Measurements from ENCODE around the gene CYP26B1. TPM values are rescaled to one million over a fixed set of nuclear protein-coding genes. Genes with fewer than 3 reads are reported as not detected.

CYP26B1 gene
- total and polyA plus RNA-seq, 9 of the 15 experiments (the other 6 are each of a cell fraction or from before 2014, with no cell fraction given), result 0.01 to 0.13 (median 0.04) TPM; not detected in 6

- H2AFZ ChIP-seq (ENCODE audit: low read depth, low read length), result no peak overlapping the region
- TF ChIP-seq TARDBP (IDR thresholded peaks at IDR 0.05) (no peak), IFI16 (CRISPR knock-in tag; IDR thresholded peaks at IDR 0.05) (no peak), SRSF1 (IDR thresholded peaks at IDR 0.05; ENCODE audit: low read depth, low read length) (no peak), PTBP1 (IDR thresholded peaks at IDR 0.05; ENCODE audit: low read depth, low read length) (no peak), ZNF174 (CRISPR knock-in tag; IDR thresholded peaks at IDR 0.05) (no peak), FOXK2 (conservative IDR thresholded peaks at IDR 0.05 in 1 of 2, IDR thresholded peaks at IDR 0.05 in 1 of 2; ENCODE audit: low read depth in 2 of 2) (no peak), CTBP1 (IDR thresholded peaks at IDR 0.05; ENCODE audit: borderline replicate concordance) (no peak), ZNF407 (IDR thresholded peaks at IDR 0.05; ENCODE audit: low read depth) (no peak), NFATC3 (IDR thresholded peaks at IDR 0.05) (no peak), ZC3H4 (CRISPR knock-in tag; IDR thresholded peaks at IDR 0.05; ENCODE audit: borderline replicate concordance) (no peak), NBN (IDR thresholded peaks at IDR 0.05; ENCODE audit: low read depth) (no peak)
- TF ChIP-seq, protein P1, sequence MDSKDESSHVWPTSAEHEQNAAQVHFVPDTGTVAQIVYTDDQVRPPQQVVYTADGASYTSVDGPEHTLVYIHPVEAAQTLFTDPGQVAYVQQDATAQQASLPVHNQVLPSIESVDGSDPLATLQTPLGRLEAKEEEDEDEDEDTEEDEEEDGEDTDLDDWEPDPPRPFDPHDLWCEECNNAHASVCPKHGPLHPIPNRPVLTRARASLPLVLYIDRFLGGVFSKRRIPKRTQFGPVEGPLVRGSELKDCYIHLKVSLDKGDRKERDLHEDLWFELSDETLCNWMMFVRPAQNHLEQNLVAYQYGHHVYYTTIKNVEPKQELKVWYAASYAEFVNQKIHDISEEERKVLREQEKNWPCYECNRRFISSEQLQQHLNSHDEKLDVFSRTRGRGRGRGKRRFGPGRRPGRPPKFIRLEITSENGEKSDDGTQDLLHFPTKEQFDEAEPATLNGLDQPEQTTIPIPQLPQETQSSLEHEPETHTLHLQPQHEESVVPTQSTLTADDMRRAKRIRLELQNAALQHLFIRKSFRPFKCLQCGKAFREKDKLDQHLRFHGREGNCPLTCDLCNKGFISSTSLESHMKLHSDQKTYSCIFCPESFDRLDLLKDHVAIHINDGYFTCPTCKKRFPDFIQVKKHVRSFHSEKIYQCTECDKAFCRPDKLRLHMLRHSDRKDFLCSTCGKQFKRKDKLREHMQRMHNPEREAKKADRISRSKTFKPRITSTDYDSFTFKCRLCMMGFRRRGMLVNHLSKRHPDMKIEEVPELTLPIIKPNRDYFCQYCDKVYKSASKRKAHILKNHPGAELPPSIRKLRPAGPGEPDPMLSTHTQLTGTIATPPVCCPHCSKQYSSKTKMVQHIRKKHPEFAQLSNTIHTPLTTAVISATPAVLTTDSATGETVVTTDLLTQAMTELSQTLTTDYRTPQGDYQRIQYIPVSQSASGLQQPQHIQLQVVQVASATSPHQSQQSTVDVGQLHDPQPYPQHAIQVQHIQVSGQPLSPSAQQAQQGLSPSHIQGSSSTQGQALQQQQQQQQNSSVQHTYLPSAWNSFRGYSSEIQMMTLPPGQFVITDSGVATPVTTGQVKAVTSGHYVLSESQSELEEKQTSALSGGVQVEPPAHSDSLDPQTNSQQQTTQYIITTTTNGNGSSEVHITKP (IDR thresholded peaks at IDR 0.05; ENCODE audit: partially characterized antibody), result no peak
Observed at GRCh38 chr2:72185206-72185605, 37.5 kb upstream of the CYP26B1 start.

More at GRCh38 chr2:72185206-72185605, 37.5 kb upstream of the CYP26B1 start:
- Histone ChIP-seq H3K4me2 (ENCODE audit: insufficient read depth, low read length) (no peak overlapping the region), H3K9me1 (ENCODE audit: control insufficient read depth, insufficient read depth, low read length) (no peaks in the 10 kb centered on the region), H3K27me3 (ENCODE audit: control insufficient read depth in 2 of 2, insufficient read depth in 2 of 2, low read length in 2 of 2) (no peaks in the 10 kb centered on the region), H3K79me2 (ENCODE audit: control insufficient read depth, insufficient read depth, low read length) (no peaks in the 10 kb centered on the region), H3K4me3 (no peak overlapping the region), H3K9ac (ENCODE audit: insufficient read depth in 1 of 2, low read depth in 2 of 2, low read length in 2 of 2) (no peak overlapping the region), H3K27ac (ENCODE audit: extremely low read depth, low read depth, low read length) (no peak overlapping the region), H3K36me3 (ENCODE audit: control insufficient read depth, insufficient read depth, low read length) (no peaks in the 10 kb centered on the region), H4K20me1 (replicated peaks; ENCODE audit: control insufficient read depth, insufficient read depth, low read length) (no peaks in the 10 kb centered on the region), H3K4me1 (replicated peaks in 1 of 2; ENCODE audit: control insufficient read depth in 2 of 2, insufficient read depth in 2 of 2, low read length in 2 of 2) (no peaks in the 10 kb centered on the region), H3K9me3 (replicated peaks; ENCODE audit: control insufficient read depth, insufficient read depth, low read depth, low read length) (no peaks in the 10 kb centered on the region)
- no peak for DNase-seq (ENCODE audit: extremely low read depth in 1 of 4, low spot score in 3 of 4)
- intact Hi-C loops (cut with micrococcal nuclease), result no loop called here
- ChIA-PET CTCF (ENCODE audit: low intra/inter-chr PET ratio) (no interaction called here), POLR2A (interaction anchor here (0.5 kb wide), 1 partner anchor 452 kb away, joined by 3 read pairs; no protein-coding TSS in a partner anchor)
- ATAC-seq, result no peak
- no TSS peak for BruUV-seq (replicated peaks)
- in situ Hi-C loops (cut with MboI), result no loop called here
- FAIRE-seq, result no peak
- 0% methylated on average over 1 of the region's 1 CpG for WGBS (ENCODE audit: insufficient coverage, low coverage, missing lambda C conversion rate)
